Kidney (tissue), 14 donors: ENCODE results near the gene FBLN2. TPM values are rescaled to one million over a fixed set of nuclear protein-coding genes. Genes with fewer than 3 reads are reported as not detected.

ENCODE experiments used
- DNase-seq, 5 donors: peaks; one replicate each; pipeline ENCODE4 v3.0.0-alpha.2; 2013 to 2020
- FAIRE-seq: peaks from 2 replicates; lab custom pipeline; 2012; peaks lifted over from hg19 to GRCh38; lab: Jason Lieb, UNC
- H3K27ac ChIP-seq, 2 donors: one replicate each; pipeline ENCODE4 v1.7.0; 2013; ENCODE audit warnings: low read depth in 2 of 2, low read length in 2 of 2, inconsistent platforms in 1 of 2
- H3K27me3 ChIP-seq: one replicate; pipeline ENCODE4 v1.7.1; 2013; ENCODE audit warnings: low read length, inconsistent platforms; ENCODE audit not compliant: control insufficient read depth, insufficient read depth
- H3K36me3 ChIP-seq, 3 donors: one replicate each; pipeline versions ENCODE4 v1.7.0 to v1.7.1; 2013; ENCODE audit warnings: low read length in 3 of 3, control low read depth in 1 of 3, inconsistent platforms in 1 of 3; ENCODE audit not compliant: insufficient read depth in 3 of 3, control insufficient read depth in 2 of 3
- H3K4me1 ChIP-seq, 3 donors: one replicate each; pipeline versions ENCODE4 v1.7.0 to v1.7.1; 2013; ENCODE audit warnings: low read length in 3 of 3, inconsistent platforms in 1 of 3, low read depth in 1 of 3; ENCODE audit not compliant: control insufficient read depth in 2 of 3, insufficient read depth in 2 of 3
- H3K4me3 ChIP-seq, 3 donors: one replicate each; pipeline versions ENCODE4 v1.7.0 to v1.8.1; 2013; ENCODE audit warnings: low read length in 3 of 3, control low read depth in 1 of 3, inconsistent platforms in 1 of 3
- H3K9ac ChIP-seq, 3 donors: one replicate each; pipeline versions ENCODE4 v1.7.0 to v1.7.1; 2013; ENCODE audit warnings: low read length in 3 of 3, control low read depth in 1 of 3, inconsistent platforms in 1 of 3
- H3K9me3 ChIP-seq, 3 donors: one replicate each; pipeline versions ENCODE4 v1.7.0 to v1.7.1; 2013; ENCODE audit warnings: low read length in 3 of 3, control low read depth in 1 of 3, inconsistent platforms in 1 of 3; ENCODE audit not compliant: control insufficient read depth in 2 of 3, insufficient read depth in 1 of 3
- CTCF ChIP-seq: IDR thresholded peaks from 3 replicates; pipeline ENCODE4 v1.5.1; 2012; ENCODE audit warnings: mild to moderate bottlenecking, moderate library complexity, borderline replicate concordance; ENCODE audit not compliant: insufficient read depth; ENCODE audit errors: extremely low read depth
- intact Hi-C: fragments of 100-400 bp; cut with DNase I; formaldehyde crosslinking; loops from one replicate; pipeline ENCODE4 v1.11.1; 2022
- polyA plus RNA-seq: library from polyadenylated mRNA; stranded (reverse); fragments of 350-450 nt; fragmentation: Illumina TruSeq; extraction: RNeasy Lipid Tissue Mini Kit (QIAGEN cat#74804); gene quantifications from one replicate; pipeline ENCODE4 v1.2.3, GENCODE V29; 2014; ENCODE audit warnings: low read depth, low replicate concordance; ENCODE audit not compliant: insufficient read depth
- total RNA-seq: library from RNA; stranded (reverse); fragmentation: NEBNext Ultra II Directional; extraction: Animal tissue kit (Norgen Biotek cat#: 25700); gene quantifications from one replicate; pipeline ENCODE4 v1.2.1, GENCODE V29; 2021
- donor health status: control.
- donor health status: control.
- donor health status: control.
- donor health status: control.
- donor health status: control.
- donor health status: DM: yes; HTN: yes; CAD: no.
- donor health status: Normal renal cell carcinoma (clear cell type).

Gene FBLN2
- total and polyA plus RNA-seq, 2 donors from 2014 or later = 3.2 to 43.4 TPM

- Histone ChIP-seq H3K36me3 (no peaks in the 10 kb centered on the region), H3K4me1 (no peaks in the 10 kb centered on the region), H3K9me3 (no peaks in the 10 kb centered on the region), H3K27me3 (no peaks in the 10 kb centered on the region), H3K27ac (no peak overlapping the region), H3K9ac (no peak overlapping the region), H3K4me3 (no peak overlapping the region)
- FAIRE-seq (no peak), DNase-seq (peak in 1 of 5 donors; percentile 58)
- no peak for TF ChIP-seq CTCF
- intact Hi-C loops = no loop called here
Measured at GRCh38 chr3:13584901-13585300, 36.0 kb downstream of the FBLN2 start.

- H3K9ac ChIP-seq = no peak overlapping the region
- H3K27ac ChIP-seq = no peak overlapping the region
- H3K4me3 ChIP-seq = no peak overlapping the region
- intact Hi-C loops = no loop called here
- FAIRE-seq (no peak), DNase-seq (peak in 1 of 5 donors; percentile 36)
- no peaks in the 10 kb centered on the region for H3K9me3 ChIP-seq
- H3K27me3 ChIP-seq = no peaks in the 10 kb centered on the region
- H3K36me3 ChIP-seq = no peaks in the 10 kb centered on the region
- TF ChIP-seq CTCF = no peak
- H3K4me1 ChIP-seq = no peaks in the 10 kb centered on the region
Measured at GRCh38 chr3:13587442-13587841, 38.5 kb downstream of the FBLN2 start.

GRCh38 chr3:13588221-13588701, 39.3 kb downstream of the FBLN2 start:
- no peak for DNase-seq
- TF ChIP-seq CTCF = no peak
- intact Hi-C loops = no loop called here
- Histone ChIP-seq H3K27ac (no peak overlapping the region), H3K4me3 (no peak overlapping the region), H3K9me3 (no peaks in the 10 kb centered on the region), H3K36me3 (no peaks in the 10 kb centered on the region), H3K9ac (no peak overlapping the region), H3K4me1 (no peaks in the 10 kb centered on the region), H3K27me3 (no peaks in the 10 kb centered on the region)
- no peak for FAIRE-seq

GRCh38 chr3:13588993-13589392, 40.1 kb downstream of the FBLN2 start:
- no peak for TF ChIP-seq CTCF
- DNase-seq = no peak
- H3K27ac ChIP-seq = no peak overlapping the region

More at GRCh38 chr3:13588993-13589392, 40.1 kb downstream of the FBLN2 start:
- Histone ChIP-seq H3K4me1 (no peaks in the 10 kb centered on the region), H3K9ac (no peak overlapping the region), H3K27me3 (no peaks in the 10 kb centered on the region), H3K9me3 (no peaks in the 10 kb centered on the region), H3K4me3 (no peak overlapping the region), H3K36me3 (no peaks in the 10 kb centered on the region)
- FAIRE-seq = no peak
- intact Hi-C loops = no loop called here
